GM18861 (cell line): ENCODE data around the gene TRIM6.
"Not testable (repeated sequence)": the region's sequence is repeated elsewhere in the genome, so short reads cannot be mapped to it uniquely, and the experiment has no call there.

Experiments
- ATAC-seq: cut with Tn5 transposase; IDR thresholded peaks from one replicate; pipeline ENCODE4 v1.9.1; 2021; ENCODE audit not compliant: unreplicated experiment

TRIM6 gene

DNA sequence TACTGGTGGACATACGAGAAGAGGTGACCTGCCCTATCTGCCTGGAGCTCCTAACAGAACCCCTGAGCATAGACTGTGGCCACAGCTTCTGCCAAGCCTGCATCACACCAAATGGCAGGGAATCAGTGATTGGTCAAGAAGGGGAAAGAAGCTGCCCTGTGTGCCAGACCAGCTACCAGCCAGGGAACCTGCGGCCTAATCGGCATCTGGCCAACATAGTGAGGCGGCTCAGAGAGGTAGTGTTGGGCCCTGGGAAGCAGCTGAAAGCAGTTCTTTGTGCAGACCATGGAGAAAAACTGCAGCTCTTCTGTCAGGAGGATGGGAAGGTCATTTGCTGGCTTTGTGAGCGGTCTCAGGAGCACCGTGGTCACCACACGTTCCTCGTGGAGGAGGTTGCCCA is 6.9 kb downstream of the TRIM6 start:
- ATAC-seq: no peak

DNA sequence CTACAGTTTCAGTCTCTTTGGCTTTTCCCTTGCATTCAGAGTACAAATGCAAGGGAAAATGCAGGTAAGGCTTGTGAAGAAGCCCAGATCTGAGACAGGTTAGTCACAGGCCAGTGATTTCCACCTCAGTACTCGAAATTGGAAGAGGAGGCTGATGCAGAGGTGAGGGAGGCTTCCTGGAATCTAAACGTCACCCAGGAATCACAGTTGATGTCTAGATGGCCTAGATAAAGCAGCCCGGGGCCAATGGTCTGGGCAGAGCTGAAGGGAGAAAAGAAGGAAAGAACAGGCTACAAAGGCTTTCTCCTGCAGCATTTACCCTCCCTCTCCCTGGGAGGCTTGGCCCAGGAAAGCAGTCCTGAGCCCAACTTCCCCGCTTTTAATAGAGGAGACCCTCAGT is 8.5 kb downstream of the TRIM6 start:
- no peak for ATAC-seq

GRCh38 chr11:5605849-5606248 is 9.4 kb downstream of the TRIM6 start:
- no peak for ATAC-seq

- ATAC-seq: no peak
These were observed 12.4 kb downstream of the TRIM6 start for GRCh38 chr11:5608808-5609207.

DNA sequence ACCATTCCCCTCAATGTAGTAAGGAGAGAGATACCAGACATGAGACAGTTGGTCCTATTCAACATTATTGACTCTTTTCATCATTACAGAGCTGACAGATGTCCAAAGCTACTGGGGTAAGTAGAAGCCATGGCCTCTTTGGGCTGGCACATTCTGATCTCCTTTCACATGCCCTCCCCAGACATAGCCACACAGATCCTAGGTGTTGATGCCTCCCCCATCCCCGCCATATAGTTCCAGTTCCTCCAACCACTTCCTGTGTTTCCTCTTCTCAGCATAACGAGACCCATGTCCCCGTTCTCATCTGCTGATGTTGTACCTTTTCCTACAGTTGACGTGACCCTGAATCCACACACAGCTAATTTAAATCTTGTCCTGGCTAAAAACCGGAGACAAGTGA is 14.0 kb downstream of the TRIM6 start:
- ATAC-seq: no peak

GRCh38 chr11:5611627-5612026 is 15.2 kb downstream of the TRIM6 start:
- no peak for ATAC-seq

DNA sequence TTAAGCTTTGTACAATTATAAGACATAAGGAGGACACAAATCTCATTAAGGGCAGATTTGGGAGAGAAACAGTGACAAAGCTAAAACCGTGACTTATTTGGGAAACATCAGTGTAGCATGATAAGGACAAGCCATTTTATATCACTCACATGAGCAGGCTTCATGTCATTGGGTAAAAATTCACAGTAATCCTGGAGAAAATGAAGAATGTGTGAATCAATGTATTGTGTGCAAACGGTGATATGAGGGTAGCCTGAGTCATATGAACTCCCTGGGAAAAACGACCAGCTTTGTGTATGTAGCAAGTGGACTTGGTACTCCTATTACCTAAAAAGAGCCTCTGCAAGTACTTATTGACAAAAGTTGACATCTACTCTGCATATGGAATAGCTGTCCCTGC is 22.4 kb downstream of the TRIM6 start:
- no peak for ATAC-seq

DNA sequence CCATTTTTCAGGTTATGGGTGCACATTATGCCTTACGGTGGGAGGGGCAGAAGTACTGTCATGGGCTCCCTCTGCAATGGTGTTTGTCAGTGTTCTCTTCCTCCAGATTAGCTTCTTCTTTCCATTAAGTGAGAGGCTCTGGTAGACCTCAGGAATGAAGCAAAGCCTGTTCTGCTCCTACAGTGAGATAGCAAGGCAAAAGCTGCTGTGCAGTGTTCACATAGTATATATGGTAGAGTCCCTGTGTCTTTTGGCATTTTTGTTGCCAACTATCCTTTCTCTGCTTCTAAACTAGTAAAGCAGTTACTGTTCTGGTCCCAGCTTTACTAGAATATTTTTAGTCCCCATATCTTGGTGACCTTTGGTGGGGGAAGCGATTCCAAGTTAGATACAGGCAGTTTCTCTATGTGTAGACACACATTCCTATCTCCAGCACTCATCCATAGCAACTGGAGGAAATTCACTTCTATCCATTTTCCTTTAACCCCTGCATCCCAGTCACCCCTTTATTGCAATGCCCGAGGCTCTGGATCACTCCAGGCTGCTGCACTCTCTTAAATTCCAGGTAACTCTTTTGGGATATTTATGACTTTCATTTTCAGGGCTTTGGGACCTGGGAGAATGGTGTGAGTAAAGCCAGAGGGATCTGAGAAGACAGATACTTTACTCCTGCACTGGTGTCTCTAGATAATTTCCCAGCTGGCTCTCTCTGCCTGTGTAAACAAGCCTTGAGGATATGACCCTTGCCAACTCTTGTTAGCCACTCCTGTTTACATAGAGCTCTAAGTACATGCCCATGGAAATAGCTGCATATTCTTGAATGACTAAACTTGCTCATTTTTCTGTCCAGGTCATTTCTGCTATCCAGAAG is 24.4 kb downstream of the TRIM6 start:
- no peak for ATAC-seq

- ATAC-seq: no peak
These were observed 25.1 kb downstream of the TRIM6 start for GRCh38 chr11:5621580-5621979.

DNA sequence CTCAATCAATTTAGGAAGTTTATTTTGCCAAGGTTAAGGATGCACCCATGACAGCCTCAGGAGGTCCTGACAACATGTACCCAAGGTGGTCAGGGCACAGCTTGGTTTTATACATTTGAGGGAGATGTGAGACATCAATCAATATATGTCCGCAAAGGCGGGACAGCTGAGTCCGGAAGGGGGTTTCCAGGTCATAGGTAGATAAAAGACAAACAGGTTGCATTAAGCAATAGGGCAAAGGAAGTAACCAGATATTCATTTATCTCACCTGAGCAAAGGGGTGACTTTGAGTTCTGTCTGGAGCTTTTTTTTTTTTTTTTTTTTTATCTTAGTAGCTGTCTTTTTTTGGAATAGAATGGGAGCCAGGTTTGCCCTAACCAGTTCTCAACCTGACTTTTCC is 26.4 kb downstream of the TRIM6 start:
- no peak for ATAC-seq

DNA sequence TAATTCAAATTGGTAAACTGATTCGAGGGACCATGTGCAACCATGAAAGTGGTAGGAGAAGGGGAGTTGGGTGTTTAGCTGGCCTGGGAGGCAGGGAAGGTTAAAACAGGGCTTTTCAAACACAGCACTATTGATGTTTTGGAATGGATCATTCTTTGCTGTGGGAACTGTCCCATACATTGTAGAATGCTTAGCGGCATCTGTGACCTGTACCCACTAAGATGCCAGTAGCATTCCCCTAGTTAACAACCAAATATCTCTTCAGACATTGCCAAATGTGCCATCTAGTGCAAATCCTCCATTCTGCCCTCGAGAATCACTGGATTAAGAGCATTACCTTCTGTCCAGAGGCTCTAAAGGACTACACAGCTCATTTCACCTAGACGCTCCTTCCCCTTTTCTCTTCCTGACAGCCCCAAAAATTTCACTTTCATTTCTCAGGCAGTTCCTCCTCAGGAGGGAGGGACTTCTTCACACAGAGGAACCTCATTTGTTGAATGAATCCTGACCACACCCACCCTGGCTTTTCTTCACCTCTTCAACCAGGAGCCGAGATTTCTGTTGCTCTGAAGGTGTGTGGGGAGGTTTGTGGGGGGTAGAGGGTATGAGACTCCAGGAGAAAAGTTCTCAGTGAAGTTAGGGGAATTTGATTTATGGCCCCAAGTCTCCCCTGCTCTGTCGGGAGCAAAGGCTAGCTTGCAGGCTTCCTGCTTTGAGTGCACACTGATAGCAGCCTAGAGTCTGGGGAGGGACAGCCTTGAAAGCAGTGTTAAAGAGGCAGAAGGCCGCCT is 28.2 kb downstream of the TRIM6 start, which contains the start of gene TRIM34:
TSS of gene TRIM34 (plus strand) at position 513 of the 791 bp plus-strand sequence. CDS start 7,331 bp downstream, outside the sequence.
- peak; percentile 97 for ATAC-seq

DNA sequence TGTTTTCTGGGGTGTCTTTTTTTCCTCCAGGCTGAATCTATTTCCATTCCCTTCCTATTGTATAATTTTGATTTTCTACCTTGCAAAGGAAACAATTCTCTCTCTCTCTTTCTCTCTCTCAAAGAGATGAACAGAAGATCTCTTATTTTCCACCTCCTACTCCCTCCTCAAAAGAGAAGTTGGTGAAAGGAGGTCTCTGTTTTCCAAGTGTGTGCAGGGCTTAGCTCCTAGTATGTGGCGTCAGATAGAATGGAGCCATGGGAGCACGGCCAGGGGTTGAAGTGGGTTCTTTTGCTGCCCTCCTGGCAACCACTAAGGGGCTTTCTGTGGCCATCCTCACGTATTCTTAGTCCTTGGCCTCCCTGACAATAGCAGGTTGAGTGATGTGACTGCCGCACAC is 28.8 kb downstream of the TRIM6 start:
- ATAC-seq: no peak

DNA sequence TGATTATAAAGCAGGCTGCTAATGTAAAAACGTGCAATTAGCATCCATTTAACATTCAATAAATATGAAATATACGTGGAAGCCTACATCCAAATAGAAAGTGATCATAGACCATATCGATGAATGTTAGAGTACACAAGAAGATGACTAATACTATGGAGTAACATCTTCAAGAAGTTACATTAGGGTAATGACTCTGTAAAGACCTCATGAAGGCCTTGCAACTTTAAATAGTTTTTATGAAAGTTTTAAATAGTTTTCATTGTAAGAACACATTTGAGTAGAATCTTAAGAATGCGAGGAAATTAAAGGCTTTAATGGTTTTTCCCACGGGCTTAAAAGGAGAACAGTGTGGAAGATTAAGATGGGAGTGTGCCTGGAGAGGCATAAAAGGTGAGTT is 29.8 kb downstream of the TRIM6 start:
- ATAC-seq: no peak

GRCh38 chr11:5631417-5631816 is 35.0 kb downstream of the TRIM6 start:
- ATAC-seq: no peak

GRCh38 chr11:5631969-5632635 is 35.7 kb downstream of the TRIM6 start:
- ATAC-seq: peak; percentile 95

DNA sequence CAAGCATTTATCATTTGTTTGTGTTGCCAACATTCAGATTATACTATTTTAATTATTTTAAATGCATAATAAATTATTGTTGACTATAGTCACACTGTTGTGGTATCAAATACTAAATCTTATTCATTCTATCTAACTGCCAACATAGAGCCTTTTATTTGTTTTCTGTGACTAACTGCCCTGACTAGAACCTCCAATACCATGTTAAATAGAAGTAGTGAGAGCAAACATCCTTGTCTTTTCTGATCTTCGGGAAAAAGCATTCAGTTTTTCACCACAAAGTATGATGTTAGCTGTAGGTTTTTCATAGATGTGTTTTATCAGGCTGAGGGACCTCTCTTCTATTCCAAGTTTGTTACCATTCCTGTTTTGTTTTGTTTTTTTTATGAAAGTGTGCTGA is 43.5 kb downstream of the TRIM6 start:
- ATAC-seq: no peak

DNA sequence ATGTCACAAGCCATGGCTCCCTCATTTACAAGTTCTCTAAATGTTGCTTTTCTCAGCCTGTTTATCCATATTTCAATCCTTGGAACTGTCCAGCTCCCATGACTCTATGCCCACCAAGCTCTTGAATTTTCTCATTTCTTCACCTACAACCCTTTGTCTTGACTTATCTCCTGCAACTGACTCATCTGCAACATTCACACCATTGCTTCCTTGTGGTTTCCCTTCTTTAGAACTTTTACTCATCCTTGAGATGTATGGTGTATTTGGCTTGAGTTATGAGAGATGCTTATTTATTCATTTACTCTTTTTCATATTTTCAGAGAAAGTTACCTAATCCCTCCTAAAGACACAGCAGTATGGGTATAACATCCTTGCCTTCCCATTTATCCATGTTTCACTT is 47.1 kb downstream of the TRIM6 start:
- ATAC-seq: no peak

- no peak for ATAC-seq
These were observed 49.7 kb downstream of the TRIM6 start for GRCh38 chr11:5646139-5646538.

DNA sequence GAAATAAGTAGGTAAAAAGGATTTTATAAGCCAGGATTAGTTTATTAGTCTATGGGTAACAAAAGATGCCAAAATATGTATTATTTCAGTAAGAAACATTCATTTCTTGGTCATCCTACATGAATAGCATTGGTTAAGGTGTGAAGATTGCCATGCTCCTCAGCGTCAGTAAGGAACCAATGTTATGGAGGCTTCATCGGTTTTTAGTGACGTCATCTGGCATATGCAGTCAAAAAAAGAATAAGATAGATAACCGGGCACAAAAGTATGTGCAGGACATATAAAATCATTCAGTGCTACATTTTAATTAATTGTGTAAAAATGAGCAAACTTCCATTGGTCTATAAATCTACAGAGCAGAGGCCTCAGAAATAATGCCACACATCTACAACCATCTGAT is 59.0 kb downstream of the TRIM6 start:
- ATAC-seq: no peak

GRCh38 chr11:5656956-5657355 is 60.5 kb downstream of the TRIM6 start:
- ATAC-seq: not testable (repeated sequence)

- no peak for ATAC-seq
These were observed 61.9 kb downstream of the TRIM6 start for GRCh38 chr11:5658318-5658717.
